GM19023 (cell line): ENCODE data around the gene IPO8.
A peak's percentile ranks its signal among the peaks of the same experiment; 100 is the strongest.
"Not testable (repeated sequence)": the region's sequence is repeated elsewhere in the genome, so short reads cannot be mapped to it uniquely, and the experiment has no call there.

Experiments
- ATAC-seq: cut with Tn5 transposase; IDR thresholded peaks from one replicate; pipeline ENCODE4 v1.9.1; 2021; ENCODE audit warnings: mild to moderate bottlenecking, moderate library complexity; ENCODE audit not compliant: unreplicated experiment

IPO8 gene

DNA sequence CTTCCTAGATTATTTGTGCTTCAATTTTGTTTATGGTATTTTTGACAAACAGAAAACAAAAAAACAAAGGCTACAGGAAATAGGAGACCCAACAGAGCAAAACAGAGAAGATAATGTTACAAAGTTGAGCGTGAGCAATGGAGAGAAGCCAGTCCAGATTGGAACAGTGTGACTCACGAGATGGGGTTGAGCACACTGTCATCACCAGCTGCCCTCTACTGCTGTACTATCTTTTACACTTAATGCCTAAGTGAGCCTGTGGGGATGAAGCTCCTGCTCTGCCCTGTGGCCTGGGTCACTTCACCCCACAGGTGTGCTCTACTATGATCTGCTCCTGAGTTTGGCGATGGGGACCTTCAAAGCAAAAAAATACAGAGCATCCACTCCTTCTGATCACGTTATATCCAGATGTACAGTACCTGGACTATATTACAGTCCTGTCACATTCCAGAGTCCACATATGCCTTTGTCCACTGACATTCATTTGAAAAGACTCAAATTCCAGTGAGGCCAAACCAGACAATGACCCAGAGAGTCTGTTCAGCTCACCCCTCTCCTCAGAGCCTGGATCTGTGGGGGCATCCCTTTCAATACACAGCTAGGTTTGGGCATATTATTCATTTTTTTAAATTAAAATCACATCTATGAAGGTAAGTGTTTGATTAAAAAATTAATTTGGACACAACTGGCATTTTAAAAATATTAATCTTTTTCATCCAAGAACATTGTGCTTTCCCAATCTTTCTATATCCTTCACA, 4.4 kb downstream of the IPO8 start:
- ATAC-seq = no peak

DNA sequence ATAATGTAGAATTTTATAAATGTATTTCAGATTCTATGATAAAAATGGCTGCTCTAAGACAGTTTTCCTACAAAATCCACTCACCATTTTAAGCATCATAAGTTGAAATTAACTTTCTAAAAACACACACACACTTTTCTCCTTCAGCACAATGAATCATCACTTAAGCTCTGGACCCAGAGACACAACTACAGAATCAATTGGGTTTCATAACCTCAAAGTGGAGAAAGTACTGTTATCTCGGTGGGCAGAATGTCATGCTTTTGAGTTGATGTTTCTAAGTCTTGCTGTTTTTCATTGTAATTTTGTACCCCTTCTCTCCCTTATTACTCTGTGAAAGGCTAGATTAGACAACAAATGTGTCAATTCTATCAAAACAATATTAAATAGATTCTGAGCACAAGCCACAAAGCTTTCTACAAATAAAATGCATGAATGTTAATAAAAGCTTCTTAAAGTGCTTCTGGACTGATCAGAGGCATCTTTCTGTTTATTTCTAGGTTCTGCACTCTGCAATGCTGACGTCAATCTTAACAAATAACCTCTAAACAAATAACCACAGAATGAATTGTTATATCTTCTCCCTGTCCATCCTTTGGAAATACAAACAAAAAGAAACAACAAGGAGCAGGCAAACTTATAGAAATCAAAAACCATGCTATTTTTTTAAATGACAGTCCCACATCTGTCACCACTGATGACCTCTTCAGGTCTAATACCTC, 8.2 kb downstream of the IPO8 start:
- no peak for ATAC-seq

DNA sequence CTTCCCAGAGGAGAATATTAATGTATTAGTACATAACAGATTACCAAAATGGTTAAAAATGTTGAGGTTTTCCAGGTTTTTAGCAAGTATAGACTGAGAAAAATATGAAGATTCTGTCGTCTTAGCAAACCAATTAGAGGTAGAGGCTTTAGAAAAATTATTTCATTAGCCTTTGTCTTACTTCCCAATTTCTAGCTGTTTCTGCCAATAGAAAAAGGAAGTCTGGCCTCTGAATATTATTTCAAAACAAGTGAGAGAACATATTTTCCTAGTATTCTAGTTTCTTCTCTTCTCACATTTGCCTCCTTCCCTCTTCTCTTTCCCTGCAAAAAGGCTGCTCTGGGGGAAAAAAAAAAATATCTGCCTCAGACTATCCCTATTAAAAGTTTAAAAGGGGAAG, 16.4 kb downstream of the IPO8 start:
- ATAC-seq = no peak

GRCh38 chr12:30678221-30678620, 17.4 kb downstream of the IPO8 start:
- ATAC-seq = no peak

DNA sequence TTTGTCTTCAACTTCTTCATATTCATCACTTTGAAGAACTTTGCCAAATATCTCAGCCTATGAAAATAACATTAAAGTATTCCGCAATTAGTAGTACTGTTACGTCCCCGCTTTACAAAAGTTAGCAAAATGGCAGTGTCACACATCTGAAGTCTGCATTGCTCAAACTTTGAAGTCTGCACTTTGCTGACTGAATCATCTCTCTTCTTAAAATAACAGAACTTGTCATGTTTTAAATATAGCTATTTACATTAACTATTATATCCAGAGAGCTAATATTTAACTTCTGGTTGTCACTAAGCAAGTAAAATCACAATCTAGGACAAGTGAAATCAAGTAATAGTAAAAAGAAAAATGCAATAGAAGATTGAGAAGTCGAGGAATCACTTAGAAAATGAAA, 34.5 kb downstream of the IPO8 start:
- no peak for ATAC-seq

DNA sequence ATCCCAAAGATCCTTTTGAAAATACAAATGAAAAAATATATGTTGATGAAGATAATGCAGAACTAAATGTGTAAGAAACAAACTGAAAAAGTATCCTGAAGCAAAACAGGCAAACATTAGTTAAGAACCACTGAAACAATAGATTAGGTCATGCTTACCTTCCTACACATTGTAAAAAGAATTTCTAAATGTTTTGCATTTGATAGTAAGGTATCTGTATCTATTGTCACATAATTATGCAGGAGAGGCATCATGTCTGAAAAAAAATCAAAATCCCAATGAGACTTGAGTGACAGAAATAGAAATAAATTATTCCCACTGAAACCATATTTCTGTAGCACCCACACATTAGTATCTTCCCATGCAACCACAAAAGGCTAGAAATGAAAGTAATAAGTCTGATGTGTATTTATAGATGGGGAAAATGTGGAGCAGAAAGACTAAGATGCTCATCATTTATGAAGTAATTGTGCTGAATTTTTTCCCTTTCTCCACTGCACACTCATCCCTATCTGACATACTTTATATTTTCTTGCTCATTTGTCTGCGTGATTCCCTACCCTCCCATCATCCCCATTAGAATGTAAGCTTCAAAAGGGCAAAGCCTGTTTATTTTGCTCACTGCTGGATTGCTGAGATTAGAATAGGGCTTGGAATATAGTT, 43.5 kb downstream of the IPO8 start:
- ATAC-seq = no peak

DNA sequence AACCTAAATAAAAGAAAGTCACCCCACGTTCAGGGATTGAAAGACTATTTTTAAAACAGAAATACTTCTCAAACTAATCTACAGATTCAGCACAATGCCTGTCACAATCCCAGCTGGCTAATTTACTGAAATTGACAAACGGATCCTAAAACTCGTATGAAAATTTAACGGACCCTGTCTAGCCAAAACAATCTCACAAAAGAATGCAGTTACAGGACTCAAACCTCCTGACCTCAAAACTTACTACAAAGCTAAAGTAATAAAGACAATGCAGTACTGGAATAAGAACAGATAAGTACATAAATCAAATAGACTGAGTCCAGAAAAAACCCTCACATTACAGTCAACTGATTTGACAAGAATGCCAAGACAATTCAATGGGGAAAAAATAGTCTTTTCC, 48.8 kb downstream of the IPO8 start:
- ATAC-seq = no peak

- ATAC-seq = no peak
Observed at GRCh38 chr12:30643366-30643765, 52.3 kb downstream of the IPO8 start.

GRCh38 chr12:30640392-30640791, 55.3 kb downstream of the IPO8 start:
- ATAC-seq = no peak

DNA sequence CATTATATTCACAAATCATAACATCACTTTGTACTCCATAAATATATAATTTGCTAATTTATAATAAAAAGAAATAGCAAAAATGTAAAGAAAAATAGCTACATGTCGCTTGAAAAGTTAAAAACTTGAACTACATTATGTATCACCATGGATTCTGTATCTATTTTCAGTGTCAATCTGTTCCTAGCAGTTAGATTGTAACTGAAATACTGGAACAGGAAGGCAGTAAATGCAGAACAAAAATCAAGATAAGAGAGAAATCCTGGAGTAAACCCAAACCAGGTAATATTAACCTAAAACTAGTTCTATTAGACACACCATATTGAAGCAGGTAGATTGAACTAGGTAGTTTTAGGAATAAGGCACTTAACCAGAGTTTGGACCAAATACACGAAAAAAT, 60.3 kb downstream of the IPO8 start:
- no peak for ATAC-seq

GRCh38 chr12:30631740-30632139, 63.9 kb downstream of the IPO8 start:
- ATAC-seq = no peak

GRCh38 chr12:30630979-30631285, 64.7 kb downstream of the IPO8 start:
- ATAC-seq = no peak

DNA sequence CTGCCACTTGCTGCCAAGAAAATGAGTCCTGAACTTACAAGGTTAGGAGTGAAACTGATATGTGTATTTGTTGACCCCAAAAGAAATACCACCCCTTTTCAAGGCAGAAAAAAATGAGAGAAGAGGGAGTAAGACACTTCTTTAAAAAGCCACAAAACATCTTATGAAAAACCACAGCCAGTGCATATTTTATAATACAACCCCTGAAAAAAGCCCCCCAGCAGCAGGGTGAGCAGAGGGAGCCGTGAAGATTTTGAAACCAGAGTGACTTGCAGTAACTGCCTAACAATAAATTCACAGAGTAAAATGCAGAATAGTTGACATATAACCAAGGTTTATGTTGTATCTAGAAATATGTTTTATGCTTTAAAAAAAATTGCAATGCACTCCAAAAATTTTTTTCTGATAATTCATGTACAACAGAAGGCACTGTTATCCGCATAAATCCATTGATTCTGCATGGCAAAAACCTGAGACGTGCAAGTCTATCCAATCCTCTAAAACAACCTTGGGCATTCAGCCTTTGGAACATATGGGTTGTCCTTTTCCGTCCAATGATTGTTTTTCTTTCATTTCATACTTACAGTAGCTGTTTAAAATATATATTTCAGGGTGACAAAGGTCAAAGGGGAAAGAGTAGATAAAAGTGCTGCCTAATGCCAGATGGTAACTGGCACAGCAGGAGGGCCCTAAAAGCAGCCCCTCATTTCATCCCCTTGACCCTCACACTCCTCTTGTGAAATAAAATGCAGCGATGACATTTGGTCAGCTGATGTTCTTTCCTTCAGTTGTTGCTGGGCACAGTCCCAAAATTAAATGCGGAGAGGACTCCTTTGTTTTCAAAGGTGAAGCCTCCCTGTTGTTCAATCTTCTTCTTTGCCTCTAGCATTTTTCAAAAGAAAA, 65.3 kb downstream of the IPO8 start:
- no peak for ATAC-seq

- no peak for ATAC-seq
Observed at GRCh38 chr12:30626847-30627246, 68.8 kb downstream of the IPO8 start.

DNA sequence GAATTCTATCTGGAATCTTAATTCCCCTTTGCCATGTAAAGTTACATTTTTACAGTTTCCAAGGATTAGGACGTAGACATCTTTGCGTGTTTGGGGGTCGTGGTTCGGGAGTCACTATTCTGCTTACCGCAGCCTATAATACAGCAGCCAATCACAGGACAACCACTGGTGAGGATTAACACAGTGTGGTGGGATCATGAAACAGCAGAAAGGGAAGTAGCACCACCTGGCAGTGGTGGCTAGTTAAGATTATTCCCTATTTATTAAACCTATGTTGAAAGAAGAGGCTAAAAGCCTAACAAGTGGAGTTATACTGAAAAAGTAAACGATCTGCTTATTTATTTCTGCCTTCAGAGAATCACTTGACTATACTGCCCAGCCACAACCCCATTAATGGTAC, 71.7 kb downstream of the IPO8 start:
- no peak for ATAC-seq

DNA sequence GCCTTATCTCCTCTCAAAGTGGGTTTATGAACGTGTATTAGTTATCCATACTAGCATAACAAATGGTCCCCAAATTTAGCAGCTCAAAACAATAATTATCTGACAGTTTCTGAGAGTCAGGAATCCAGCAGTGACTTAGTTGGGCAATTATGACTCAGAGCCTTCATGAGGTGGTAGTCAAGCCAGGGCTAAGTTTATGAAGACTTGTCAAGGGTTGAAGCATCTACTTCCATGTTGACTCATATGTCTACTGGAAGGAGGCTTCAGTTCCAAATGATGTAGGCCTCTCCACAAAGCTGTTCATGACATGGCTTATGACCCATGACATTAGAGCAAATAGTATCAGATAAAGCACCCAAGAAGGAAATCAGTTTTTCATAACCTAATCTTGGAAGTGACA, 73.2 kb downstream of the IPO8 start:
- ATAC-seq = peak; percentile 81

DNA sequence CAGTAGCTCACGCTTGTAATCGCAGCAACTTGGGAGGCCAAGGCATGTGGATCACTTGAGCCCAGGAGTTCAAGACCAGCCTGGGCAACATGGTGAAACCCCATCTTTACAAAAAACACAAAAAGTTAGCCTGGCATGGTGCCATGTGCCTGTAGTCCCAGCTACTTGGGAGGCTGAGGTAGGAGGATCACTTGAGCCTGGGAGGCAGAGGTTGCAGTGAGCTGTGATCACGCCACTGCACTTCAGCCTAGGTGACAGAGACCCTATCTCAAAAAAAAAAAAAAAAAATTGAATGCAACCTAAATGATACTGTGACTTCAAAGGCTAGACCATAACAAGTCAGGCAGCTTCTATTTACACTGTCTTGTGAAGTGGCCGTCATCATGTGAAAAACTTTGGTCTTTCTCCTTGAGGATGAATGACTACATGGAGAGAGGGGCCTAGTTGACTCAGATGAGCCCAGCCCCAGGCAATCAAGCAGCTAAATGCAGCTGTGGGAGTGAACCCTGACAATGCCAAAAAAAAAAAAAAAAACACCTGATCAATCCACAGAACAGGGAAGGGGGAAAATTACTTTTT, 73.9 kb downstream of the IPO8 start:
- ATAC-seq = not testable (repeated sequence)

DNA sequence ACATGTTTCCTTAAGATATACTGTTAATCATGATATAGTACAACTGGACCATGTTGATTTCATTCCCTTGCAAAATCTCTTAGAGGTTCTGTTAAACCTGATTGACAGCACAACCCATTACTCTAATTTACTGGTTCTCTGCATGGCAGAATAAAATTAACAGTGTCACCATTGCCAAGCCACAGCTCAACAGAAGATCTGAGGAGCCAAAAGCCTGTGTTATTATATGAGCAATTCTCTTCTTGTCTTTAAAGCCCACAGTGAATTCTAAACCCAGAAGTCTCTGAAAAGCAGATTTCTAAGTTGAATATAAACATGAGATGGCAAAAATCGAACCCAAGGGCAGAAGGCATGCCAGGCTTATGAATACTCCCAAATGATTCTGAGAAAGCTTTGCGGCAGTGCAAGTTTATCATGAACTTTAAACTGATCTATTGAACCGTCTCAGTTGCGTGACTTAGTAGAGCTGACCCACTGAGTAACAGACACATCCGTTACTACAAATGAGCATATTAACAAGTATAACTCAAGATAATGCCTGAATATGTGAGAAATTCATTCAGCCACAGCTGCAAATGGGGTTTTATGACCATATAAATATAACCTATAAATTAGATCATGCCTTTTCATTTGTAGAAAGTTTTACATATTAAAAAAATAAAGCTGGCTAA, 78.2 kb downstream of the IPO8 start:
- no peak for ATAC-seq

- no peak for ATAC-seq
Observed at GRCh38 chr12:30614031-30614430, 81.6 kb downstream of the IPO8 start.

DNA sequence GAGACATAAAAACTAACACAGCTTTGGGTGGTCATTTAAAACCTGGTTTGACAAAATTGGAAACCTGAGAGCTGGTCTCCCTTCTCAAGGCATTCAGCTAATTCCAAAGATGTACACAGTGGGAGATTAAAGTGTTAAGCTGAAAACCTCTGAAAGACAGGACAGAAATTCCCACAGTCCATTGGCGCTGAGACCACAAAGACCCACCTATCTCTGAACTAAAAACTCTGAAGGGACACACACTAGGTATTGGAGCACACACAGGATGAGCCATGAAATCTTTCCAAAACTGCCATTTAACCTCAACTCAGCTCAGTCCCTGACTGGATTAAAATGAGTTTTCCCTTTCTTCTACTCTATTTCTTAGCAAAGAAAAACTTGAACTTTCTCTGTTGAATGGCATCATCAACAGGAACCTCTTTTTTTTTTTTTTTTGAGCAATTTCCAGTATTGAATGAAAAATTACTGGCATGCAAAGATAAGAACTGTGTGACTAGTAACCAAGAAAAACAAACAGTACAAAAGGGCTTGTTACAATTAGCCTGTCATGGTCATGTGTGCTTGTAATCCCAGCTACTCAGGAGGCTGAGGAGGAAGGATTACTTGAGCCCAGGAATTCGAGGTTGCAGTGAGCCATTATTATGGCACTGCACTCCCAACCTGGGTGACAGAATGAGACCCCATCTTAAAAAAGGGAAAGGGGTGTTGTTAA, 82.4 kb downstream of the IPO8 start:
- no peak for ATAC-seq
